ENCODE results near the gene EPHA10. TPM values are rescaled to one million over a fixed set of nuclear protein-coding genes. Genes with fewer than 3 reads are reported as not detected.
"Not testable (repeated sequence)": the region's sequence is repeated elsewhere in the genome, so short reads cannot be mapped to it uniquely, and the experiment has no call there.

EPHA10 gene
- total RNA-seq, 2 experiments from 2014 or later, result not detected

DNA sequence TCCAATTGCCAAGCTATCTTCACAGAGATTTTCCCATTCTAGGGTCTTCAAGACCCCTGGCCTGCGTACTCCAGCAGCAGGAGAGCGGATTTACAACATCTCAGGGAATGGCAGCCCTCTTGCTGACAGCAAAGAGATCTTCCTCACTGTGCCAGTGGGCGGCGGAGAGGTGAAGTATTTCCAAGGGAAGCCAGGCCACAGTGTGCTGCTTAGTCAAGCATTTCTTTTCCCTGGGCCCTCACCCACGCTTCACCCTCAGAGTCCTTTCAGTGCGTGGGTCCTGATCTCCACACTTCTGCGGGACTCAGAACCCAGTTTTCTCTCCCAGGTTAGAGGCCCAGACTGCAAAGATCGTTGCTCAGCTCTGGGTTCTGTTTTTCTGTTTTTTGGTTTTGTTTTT is 59.5 kb downstream of the EPHA10 start:
- Mint-ChIP-seq H3K27me3 (no peaks in the 10 kb centered on the region), H3K4me1 (peaks cover 2% of the 10 kb centered on the region)
- CTCF ChIA-PET, result interaction anchor here (2.1 kb wide), 1 partner anchor 191 kb away, joined by 5 read pairs; the partner anchor contains the start of gene MEAF6

DNA sequence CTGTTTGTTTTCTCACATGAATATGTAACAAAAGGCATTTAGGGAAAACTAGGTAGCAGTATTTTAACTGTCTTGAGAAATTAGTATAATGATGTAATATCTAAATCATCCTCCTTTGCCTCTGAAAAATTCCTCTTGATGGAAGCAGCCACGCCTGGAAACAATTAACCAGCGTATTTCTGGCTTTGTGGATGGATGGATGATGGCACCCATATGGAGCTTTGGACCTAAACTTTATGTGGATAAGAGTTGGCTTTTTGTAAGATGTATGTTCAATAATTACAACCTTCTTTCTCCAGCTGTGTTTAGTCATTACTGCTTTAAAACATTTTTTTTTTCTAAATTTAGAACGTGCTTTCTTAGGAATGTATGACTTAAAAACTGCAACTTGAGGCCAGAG is 60.0 kb downstream of the EPHA10 start:
- no peak overlapping the region for H3K27ac Mint-ChIP-seq
- no peaks in the 10 kb centered on the region for H3K9me3 Mint-ChIP-seq
- H3K4me1 Mint-ChIP-seq, result peaks cover 2% of the 10 kb centered on the region
- H3K36me3 Mint-ChIP-seq (ENCODE audit: low read depth), result peaks cover 85% of the 10 kb centered on the region
- POLR2A ChIA-PET, result interaction anchor here (1.7 kb wide), 1 partner anchor 13 kb away, joined by 9 read pairs; the partner anchor contains the start of gene CDCA8
- CTCF ChIA-PET, result interaction anchor here (2.1 kb wide), 1 partner anchor 190 kb away, joined by 5 read pairs; the partner anchor contains the start of gene MEAF6
- DNase-seq, result no peak
- no peaks in the 10 kb centered on the region for H3K27me3 Mint-ChIP-seq
- no peak overlapping the region for H3K4me3 Mint-ChIP-seq

More for the DNA sequence above, 59.5 kb downstream of the EPHA10 start:
- Mint-ChIP-seq H3K27ac (no peak overlapping the region), H3K36me3 (ENCODE audit: low read depth) (peaks cover 85% of the 10 kb centered on the region), H3K4me3 (no peak overlapping the region), H3K9me3 (no peaks in the 10 kb centered on the region)
- POLR2A ChIA-PET, result interaction anchor here (1.7 kb wide), 1 partner anchor 13 kb away, joined by 9 read pairs; the partner anchor contains the start of gene CDCA8
- DNase-seq, result no peak

GRCh38 chr1:37703061-37703460 is 61.9 kb downstream of the EPHA10 start:
- no peak for DNase-seq
- CTCF ChIA-PET, result no interaction called here
- Mint-ChIP-seq H3K27me3 (no peaks in the 10 kb centered on the region), H3K27ac (no peak overlapping the region), H3K36me3 (ENCODE audit: low read depth) (peaks cover 81% of the 10 kb centered on the region), H3K4me1 (peaks cover 13% of the 10 kb centered on the region), H3K9me3 (no peaks in the 10 kb centered on the region), H3K4me3 (no peak overlapping the region)
- POLR2A ChIA-PET, result interaction anchor here (1.3 to 1.6 kb wide), 2 partner anchors 11 to 13 kb away, joined by 4 to 7 read pairs; partner anchors contain the start of gene CDCA8

DNA sequence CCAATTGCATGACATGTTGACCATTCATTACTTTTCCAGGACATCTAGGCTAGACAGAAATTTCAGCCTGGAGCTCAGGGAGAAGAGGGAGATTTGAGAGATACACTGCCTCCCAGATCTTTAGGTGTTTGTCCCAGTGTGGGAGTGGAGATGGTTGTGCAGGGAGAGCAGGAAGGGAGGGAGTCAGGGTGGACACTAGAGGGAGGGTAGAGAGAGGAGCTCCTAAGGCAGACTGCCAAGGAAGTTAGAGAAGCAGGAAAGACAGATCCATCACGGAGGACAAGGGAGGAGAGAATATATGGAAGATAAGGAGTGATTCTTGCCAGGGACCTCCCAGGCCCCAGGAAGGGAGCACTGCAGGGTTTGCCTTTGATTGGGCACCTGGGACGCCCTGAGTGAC is 63.9 kb downstream of the EPHA10 start:
- Mint-ChIP-seq H3K4me3 (no peak overlapping the region), H3K9me3 (no peaks in the 10 kb centered on the region), H3K4me1 (peaks cover 28% of the 10 kb centered on the region), H3K27ac (no peak overlapping the region), H3K27me3 (no peaks in the 10 kb centered on the region), H3K36me3 (ENCODE audit: low read depth) (peaks cover 77% of the 10 kb centered on the region)
- ChIA-PET POLR2A (interaction anchor here (0.8 to 2.8 kb wide), 2 partner anchors 9 kb away, joined by 3 to 17 read pairs; partner anchors contain the start of gene CDCA8), CTCF (interaction anchor here (1.1 kb wide), 1 partner anchor 11 kb away, joined by 3 read pairs; a partner anchor contains a TSS)
- no peak for DNase-seq

DNA sequence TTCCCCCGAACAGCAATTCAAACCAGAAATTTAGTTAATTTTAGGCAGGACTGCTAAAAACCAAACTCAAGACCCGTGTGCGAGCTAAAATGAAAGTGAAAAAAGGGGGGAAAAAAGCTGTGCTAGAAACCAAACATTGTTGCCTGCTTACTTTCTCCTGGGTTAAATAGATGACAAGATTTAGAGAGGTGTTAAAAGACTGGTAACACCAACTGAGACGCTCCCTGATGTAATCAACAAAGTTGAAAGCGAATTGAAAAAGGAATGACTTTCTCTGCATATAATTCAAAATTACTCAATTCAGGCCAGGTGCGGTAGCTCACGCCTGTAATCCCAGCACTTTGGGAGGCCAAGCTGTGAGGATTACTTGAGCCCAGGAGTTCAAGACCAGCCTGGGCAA is 65.8 kb downstream of the EPHA10 start:
- Mint-ChIP-seq H3K4me1 (peaks cover 40% of the 10 kb centered on the region), H3K4me3 (peak overlapping the region; percentile 27), H3K9me3 (no peaks in the 10 kb centered on the region), H3K27ac (peak overlapping the region; percentile 50), H3K36me3 (ENCODE audit: low read depth) (peaks cover 76% of the 10 kb centered on the region), H3K27me3 (no peaks in the 10 kb centered on the region)
- no peak for DNase-seq
- POLR2A ChIA-PET, result interaction anchor here (0.7 to 1.1 kb wide), 4 partner anchors 9 to 103 kb away, joined by 3 read pairs; partner anchors contain the start of gene GNL2
- CTCF ChIA-PET, result interaction anchor here (1.0 kb wide), 1 partner anchor 15 kb away, joined by 3 read pairs; no protein-coding TSS in a partner anchor

GRCh38 chr1:37697737-37698136 is 67.2 kb downstream of the EPHA10 start:
- POLR2A ChIA-PET, result interaction anchor here (1.1 kb wide), 1 partner anchor 102 kb away, joined by 3 read pairs; the partner anchor contains the start of gene GNL2
- Mint-ChIP-seq H3K27ac (no peak overlapping the region), H3K4me1 (peaks cover 42% of the 10 kb centered on the region)

GRCh38 chr1:37697090-37697489 is 67.8 kb downstream of the EPHA10 start:
- Mint-ChIP-seq H3K36me3 (ENCODE audit: low read depth) (peaks cover 66% of the 10 kb centered on the region), H3K27ac (no peak overlapping the region), H3K4me1 (peaks cover 44% of the 10 kb centered on the region), H3K4me3 (no peak overlapping the region), H3K9me3 (no peaks in the 10 kb centered on the region), H3K27me3 (no peaks in the 10 kb centered on the region)
- ChIA-PET CTCF (interaction anchor here (0.9 to 3.5 kb wide), 2 partner anchors 163 to 182 kb away, joined by 3 to 9 read pairs; partner anchors contain the start of genes MEAF6 and MTF1), POLR2A (no interaction called here)
- DNase-seq, result no peak

More at GRCh38 chr1:37697737-37698136, 67.2 kb downstream of the EPHA10 start:
- Mint-ChIP-seq H3K4me3 (no peak overlapping the region), H3K27me3 (no peaks in the 10 kb centered on the region), H3K9me3 (no peaks in the 10 kb centered on the region), H3K36me3 (ENCODE audit: low read depth) (peaks cover 69% of the 10 kb centered on the region)
- CTCF ChIA-PET, result no interaction called here
- DNase-seq, result no peak

GRCh38 chr1:37692834-37693175 is 72.1 kb downstream of the EPHA10 start:
- DNase-seq, result no peak
- Mint-ChIP-seq H3K27me3 (no peaks in the 10 kb centered on the region), H3K27ac (peak overlapping the region; percentile 90), H3K9me3 (no peaks in the 10 kb centered on the region), H3K36me3 (ENCODE audit: low read depth) (peaks cover 39% of the 10 kb centered on the region), H3K4me1 (peaks cover 66% of the 10 kb centered on the region), H3K4me3 (peak overlapping the region; percentile 97)
- ChIA-PET CTCF (interaction anchor here (1.4 to 5.3 kb wide), 4 partner anchors 90 to 179 kb away, joined by 4 to 34 read pairs (median 10); partner anchors contain the start of genes MEAF6 and MTF1), POLR2A (interaction anchor here (0.6 to 4.6 kb wide), 21 partner anchors 9 to 217 kb away, joined by 3 to 38 read pairs (median 7); partner anchors contain the start of genes C1orf122, GNL2, MTF1 and SNIP1)

DNA sequence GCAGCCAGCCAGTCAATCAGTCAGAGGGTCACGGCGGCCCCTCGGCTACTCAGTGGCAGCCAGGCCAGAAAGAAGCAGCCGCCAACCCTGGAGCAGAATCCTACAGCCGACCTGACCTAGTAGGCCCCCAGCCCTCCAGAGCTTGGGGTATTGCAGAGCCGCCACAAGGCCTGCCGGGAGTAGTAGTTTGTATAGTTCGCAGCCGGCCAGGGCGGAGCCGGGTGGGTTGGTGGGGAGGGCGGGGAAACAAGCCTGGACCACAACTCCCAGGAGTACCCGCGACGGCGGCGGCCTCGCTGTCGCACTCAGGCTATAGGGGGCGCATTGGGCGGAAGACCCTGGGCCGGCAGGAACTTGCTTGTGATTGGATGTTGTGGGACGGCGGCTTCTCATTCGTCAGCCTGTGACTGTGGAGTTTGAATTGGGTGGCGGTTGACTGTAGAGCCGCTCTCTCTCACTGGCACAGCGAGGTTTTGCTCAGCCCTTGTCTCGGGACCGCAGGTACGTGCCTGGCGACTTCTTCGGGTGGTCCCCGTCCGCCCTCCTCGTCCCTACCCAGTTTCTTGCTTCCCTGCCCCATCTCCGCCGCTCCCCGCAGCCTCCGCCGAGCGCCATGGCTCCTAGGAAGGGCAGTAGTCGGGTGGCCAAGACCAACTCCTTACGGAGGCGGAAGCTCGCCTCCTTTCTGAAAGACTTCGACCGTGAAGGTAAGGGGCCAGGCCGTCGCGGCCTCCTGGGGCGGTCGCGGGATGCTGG is 72.7 kb downstream of the EPHA10 start, which contains the start of gene CDCA8:
Gene CDCA8 (plus strand): TSS at position 439 of the 756 bp plus-strand sequence. CDS start 175 bp downstream, at position 614.
- H3K9me3 Mint-ChIP-seq, result no peaks in the 10 kb centered on the region
- H3K4me1 Mint-ChIP-seq, result peaks cover 63% of the 10 kb centered on the region
- peaks cover 35% of the 10 kb centered on the region for H3K36me3 Mint-ChIP-seq (ENCODE audit: low read depth)
- H3K27ac Mint-ChIP-seq, result peak within 1 kb of the TSS; percentile 90
- ChIA-PET CTCF (interaction anchor here (0.7 to 5.3 kb wide), 8 partner anchors 9 to 216 kb away, joined by 3 to 34 read pairs (median 4); partner anchors contain the start of genes MEAF6 and MTF1), POLR2A (interaction anchor here (0.6 to 4.6 kb wide), 27 partner anchors 9 to 1471 kb away, joined by 3 to 38 read pairs (median 4); partner anchors contain the start of genes C1orf122, GNL2, MEAF6 and MTF1)
- peak within 1 kb of the TSS; percentile 97 for H3K4me3 Mint-ChIP-seq
- peak; percentile 99 for DNase-seq
- H3K27me3 Mint-ChIP-seq, result no peaks in the 10 kb centered on the region

GRCh38 chr1:37691497-37692077 is 73.3 kb downstream of the EPHA10 start:
- Mint-ChIP-seq H3K9me3 (no peaks in the 10 kb centered on the region), H3K27me3 (no peaks in the 10 kb centered on the region), H3K27ac (peak overlapping the region; percentile 90), H3K4me1 (peaks cover 56% of the 10 kb centered on the region), H3K4me3 (peak overlapping the region; percentile 97), H3K36me3 (ENCODE audit: low read depth) (peaks cover 28% of the 10 kb centered on the region)
- DNase-seq, result peak; percentile 46
- CTCF ChIA-PET, result interaction anchor here (0.7 to 5.3 kb wide), 10 partner anchors 9 to 215 kb away, joined by 3 to 34 read pairs (median 4); partner anchors contain the start of genes C1orf122, MEAF6, MTF1 and YRDC
- POLR2A ChIA-PET, result interaction anchor here (0.6 to 4.6 kb wide), 18 partner anchors 8 to 1470 kb away, joined by 3 to 38 read pairs (median 10); partner anchors contain the start of genes C1orf122, GNL2, MEAF6 and MTF1

GRCh38 chr1:37688926-37689325 is 76.0 kb downstream of the EPHA10 start:
- CTCF ChIA-PET, result interaction anchor here (0.7 to 5.3 kb wide), 6 partner anchors 86 to 233 kb away, joined by 3 to 34 read pairs (median 5); partner anchors contain the start of genes MTF1 and ZC3H12A
- H3K9me3 Mint-ChIP-seq, result no peaks in the 10 kb centered on the region

GRCh38 chr1:37687764-37688163 is 77.2 kb downstream of the EPHA10 start:
- H3K4me3 Mint-ChIP-seq, POLR2A ChIA-PET: not testable (repeated sequence)

More at GRCh38 chr1:37688926-37689325, 76.0 kb downstream of the EPHA10 start:
- POLR2A ChIA-PET, result interaction anchor here (0.8 to 2.4 kb wide), 5 partner anchors 86 to 213 kb away, joined by 3 to 11 read pairs (median 3); partner anchors contain the start of genes C1orf122, MEAF6 and YRDC
- peaks cover 40% of the 10 kb centered on the region for H3K4me1 Mint-ChIP-seq
- H3K36me3 Mint-ChIP-seq (ENCODE audit: low read depth), result peaks cover 19% of the 10 kb centered on the region
- DNase-seq, result no peak
- H3K27ac Mint-ChIP-seq, result no peak overlapping the region
- no peaks in the 10 kb centered on the region for H3K27me3 Mint-ChIP-seq
- peak overlapping the region; percentile 97 for H3K4me3 Mint-ChIP-seq

More at GRCh38 chr1:37687764-37688163, 77.2 kb downstream of the EPHA10 start:
- CTCF ChIA-PET, H3K27ac Mint-ChIP-seq, H3K27me3 Mint-ChIP-seq, DNase-seq, H3K9me3 Mint-ChIP-seq: not testable (repeated sequence)
- Mint-ChIP-seq H3K36me3 (ENCODE audit: low read depth) (peaks cover 29% of the 10 kb centered on the region), H3K4me1 (peaks cover 43% of the 10 kb centered on the region)
